ENCODE measurements around the gene NECAB2. TPM values are rescaled to one million over a fixed set of nuclear protein-coding genes. Genes with fewer than 3 reads are reported as not detected.

Gene NECAB2
- total RNA-seq, 1 donor: 0.72 TPM

- no peak overlapping the region for H3K4me2 ChIP-seq (ENCODE audit: insufficient read depth, low read length)
- peaks cover 12% of the 10 kb centered on the region for H4K20me1 ChIP-seq (ENCODE audit: insufficient read depth, low read length)
- no peak overlapping the region for H3K4me3 ChIP-seq (ENCODE audit: insufficient read depth, low read length)
- peak; percentile 97 for DNase-seq (ENCODE audit: insufficient read length, low spot score, missing footprints)
- no peaks in the 10 kb centered on the region for H3K9me3 ChIP-seq (ENCODE audit: low read depth, low read length)
- H3K27me3 ChIP-seq (ENCODE audit: insufficient read depth, low read length): no peaks in the 10 kb centered on the region
- no peaks in the 10 kb centered on the region for H3K79me2 ChIP-seq (ENCODE audit: insufficient read depth, low read length)
- H2AFZ ChIP-seq (ENCODE audit: low read length): no peak overlapping the region
- peak overlapping the region; percentile 19 for H3K27ac ChIP-seq (ENCODE audit: low read depth, low read length)
- H3K36me3 ChIP-seq (ENCODE audit: insufficient read depth, low read length): no peaks in the 10 kb centered on the region
- TF ChIP-seq CTCF (IDR thresholded peaks at IDR 0.05; ENCODE audit: extremely low read depth, low read depth, low read length): no peak
- peaks cover 32% of the 10 kb centered on the region for H3K4me1 ChIP-seq (ENCODE audit: insufficient read depth, low read length)
Observed at GRCh38 chr16:83928341-83929055, 39.5 kb upstream of the NECAB2 start.

GRCh38 chr16:83929811-83930555 is 38.1 kb upstream of the NECAB2 start:
- no peak for TF ChIP-seq CTCF (IDR thresholded peaks at IDR 0.05; ENCODE audit: extremely low read depth, low read depth, low read length)
- no peaks in the 10 kb centered on the region for H3K36me3 ChIP-seq (ENCODE audit: insufficient read depth, low read length)

GRCh38 chr16:83930730-83931500 is 37.1 kb upstream of the NECAB2 start:
- Histone ChIP-seq H3K4me2 (ENCODE audit: insufficient read depth, low read length) (no peak overlapping the region), H3K79me2 (ENCODE audit: insufficient read depth, low read length) (no peaks in the 10 kb centered on the region), H4K20me1 (ENCODE audit: insufficient read depth, low read length) (peaks cover 6% of the 10 kb centered on the region), H3K27me3 (ENCODE audit: insufficient read depth, low read length) (no peaks in the 10 kb centered on the region), H3K4me1 (ENCODE audit: insufficient read depth, low read length) (peaks cover 42% of the 10 kb centered on the region), H3K27ac (ENCODE audit: low read depth, low read length) (no peak overlapping the region), H3K9me3 (ENCODE audit: low read depth, low read length) (no peaks in the 10 kb centered on the region), H3K4me3 (ENCODE audit: insufficient read depth, low read length) (no peak overlapping the region), H2AFZ (ENCODE audit: low read length) (no peak overlapping the region), H3K36me3 (ENCODE audit: insufficient read depth, low read length) (no peaks in the 10 kb centered on the region)
- DNase-seq (ENCODE audit: insufficient read length, low spot score, missing footprints): peak; percentile 65
- no peak for TF ChIP-seq CTCF (IDR thresholded peaks at IDR 0.05; ENCODE audit: extremely low read depth, low read depth, low read length)

More at GRCh38 chr16:83929811-83930555, 38.1 kb upstream of the NECAB2 start:
- Histone ChIP-seq H4K20me1 (ENCODE audit: insufficient read depth, low read length) (peaks cover 12% of the 10 kb centered on the region), H3K27me3 (ENCODE audit: insufficient read depth, low read length) (no peaks in the 10 kb centered on the region), H3K27ac (ENCODE audit: low read depth, low read length) (no peak overlapping the region), H3K79me2 (ENCODE audit: insufficient read depth, low read length) (no peaks in the 10 kb centered on the region), H3K4me1 (ENCODE audit: insufficient read depth, low read length) (peaks cover 42% of the 10 kb centered on the region), H2AFZ (ENCODE audit: low read length) (no peak overlapping the region), H3K4me3 (ENCODE audit: insufficient read depth, low read length) (no peak overlapping the region), H3K9me3 (ENCODE audit: low read depth, low read length) (no peaks in the 10 kb centered on the region), H3K4me2 (ENCODE audit: insufficient read depth, low read length) (no peak overlapping the region)
- peak; percentile 52 for DNase-seq (ENCODE audit: insufficient read length, low spot score, missing footprints)

All from osteoblast (primary cell).